SIG-M5 (cell line): Measurements from ENCODE around the gene FASTK.
A peak's percentile ranks its signal among the peaks of the same experiment; 100 is the strongest.
"Not testable (repeated sequence)": the region's sequence is repeated elsewhere in the genome, so short reads cannot be mapped to it uniquely, and the experiment has no call there.

Experiments used
- DNase-seq: peaks from one replicate; lab custom pipeline; 2025; lab: John Stamatoyannopoulos, UW

Gene FASTK

DNA sequence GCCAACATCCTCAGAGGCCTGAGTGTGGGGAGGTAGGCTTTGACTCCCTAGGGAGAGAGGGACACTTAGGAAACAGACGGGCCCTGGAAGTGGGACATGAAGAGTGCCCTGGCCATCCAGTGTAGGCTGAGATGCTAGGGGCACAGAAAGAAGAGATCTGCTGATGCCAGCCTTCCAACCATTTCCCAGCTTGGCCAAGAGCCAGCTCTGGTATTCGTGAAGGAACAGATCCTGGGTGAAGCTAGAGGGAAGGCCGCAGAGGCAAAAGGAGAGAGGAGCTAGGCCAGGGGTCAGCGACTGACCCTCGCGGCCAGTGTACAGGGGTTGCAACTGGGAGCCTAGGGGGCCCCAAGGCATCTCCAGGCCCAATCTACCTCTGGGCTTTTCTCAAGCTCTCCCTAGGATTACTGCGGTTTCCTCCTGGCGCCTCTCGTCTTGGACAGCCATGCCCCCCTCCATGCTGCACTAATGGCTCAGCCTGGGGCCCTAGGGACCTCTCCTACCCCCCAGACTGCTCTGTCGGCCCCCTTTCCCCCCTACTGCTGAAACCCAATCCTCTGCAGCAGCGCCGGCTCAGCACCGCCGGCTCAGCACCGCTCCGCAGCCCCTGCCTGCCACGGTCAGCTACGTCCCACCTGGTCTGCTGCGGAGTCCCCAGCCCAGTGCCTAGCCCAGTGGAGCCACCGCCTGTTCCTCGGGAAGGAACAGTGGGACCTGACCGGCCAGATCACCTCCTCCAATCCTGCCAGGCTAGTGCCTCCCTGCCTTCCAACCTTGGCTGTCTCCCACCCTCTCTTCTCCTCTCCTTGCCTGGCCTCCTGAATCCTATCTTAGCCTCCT, 32.4 kb downstream of the FASTK start, which contains the start of gene ASIC3:
TSS of gene ASIC3 (plus strand) at position 556 of the 840 bp plus-strand sequence. CDS start 355 bp downstream, outside the sequence.
- no peak for DNase-seq

DNA sequence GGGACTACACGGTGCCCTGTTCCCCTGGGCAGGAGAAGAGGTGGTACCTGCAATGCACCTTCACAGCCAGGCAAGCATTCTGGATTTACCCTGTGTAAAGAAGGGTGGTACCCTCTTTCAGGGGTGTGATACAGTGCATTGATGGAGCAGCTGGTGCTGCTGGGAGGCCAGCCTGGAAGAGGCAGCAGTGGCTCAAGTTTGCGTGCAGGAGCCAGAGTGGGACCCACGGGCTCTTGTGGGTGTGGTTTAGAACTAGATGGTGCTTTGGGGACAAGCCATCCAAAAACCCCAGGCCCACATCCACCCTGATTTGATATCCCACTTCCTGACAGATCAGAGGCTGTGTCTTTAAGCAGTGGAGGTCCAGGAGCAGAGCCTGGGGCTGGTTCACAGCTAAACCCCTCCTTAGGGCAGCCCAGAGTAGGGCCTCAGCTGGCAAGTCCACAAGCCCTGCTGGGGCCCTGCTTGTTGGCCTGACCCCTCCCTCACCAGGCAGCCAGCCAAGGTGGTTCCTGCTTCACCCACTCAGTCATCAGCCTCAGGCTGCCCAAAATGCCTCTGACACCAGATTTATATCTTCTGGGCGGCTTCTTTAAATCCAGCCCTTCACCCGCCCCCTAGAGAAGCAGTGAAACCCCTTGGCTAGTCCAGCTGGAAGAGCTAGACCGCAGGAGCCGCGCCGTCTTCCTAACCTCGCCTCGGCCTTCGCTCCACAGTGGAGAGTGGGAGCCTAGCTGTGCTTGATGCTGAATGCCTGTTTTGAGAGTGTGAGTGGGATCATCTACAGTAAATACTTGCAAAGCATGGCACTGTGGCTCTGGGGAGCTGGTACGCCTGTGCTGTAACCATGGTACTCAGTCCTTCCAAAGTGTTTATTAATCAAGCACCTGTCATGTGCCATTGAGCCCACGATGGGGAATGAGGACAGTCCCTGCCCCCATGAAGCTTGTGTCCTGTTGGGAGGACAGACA, 33.7 kb downstream of the FASTK start:
- no peak for DNase-seq

DNA sequence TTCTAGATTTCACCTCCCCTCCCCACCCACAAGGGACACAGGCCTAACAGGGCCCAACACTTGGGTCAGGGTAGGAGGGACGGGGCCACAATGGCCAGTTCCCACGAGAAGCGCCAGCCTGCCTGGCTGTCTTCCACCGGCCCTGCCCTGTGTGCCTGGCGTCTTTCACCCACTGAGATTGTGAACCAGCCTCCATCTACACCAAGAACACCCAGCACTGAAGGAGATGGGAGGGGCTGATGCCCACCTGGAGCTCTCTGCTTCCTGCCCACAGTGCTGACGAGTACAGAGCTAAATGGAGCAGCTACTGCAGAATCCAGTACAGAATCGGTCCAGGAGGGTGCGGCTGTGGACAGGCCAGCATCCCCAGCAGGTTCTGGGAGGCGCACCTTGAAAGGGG, 34.6 kb downstream of the FASTK start:
- no peak for DNase-seq

DNA sequence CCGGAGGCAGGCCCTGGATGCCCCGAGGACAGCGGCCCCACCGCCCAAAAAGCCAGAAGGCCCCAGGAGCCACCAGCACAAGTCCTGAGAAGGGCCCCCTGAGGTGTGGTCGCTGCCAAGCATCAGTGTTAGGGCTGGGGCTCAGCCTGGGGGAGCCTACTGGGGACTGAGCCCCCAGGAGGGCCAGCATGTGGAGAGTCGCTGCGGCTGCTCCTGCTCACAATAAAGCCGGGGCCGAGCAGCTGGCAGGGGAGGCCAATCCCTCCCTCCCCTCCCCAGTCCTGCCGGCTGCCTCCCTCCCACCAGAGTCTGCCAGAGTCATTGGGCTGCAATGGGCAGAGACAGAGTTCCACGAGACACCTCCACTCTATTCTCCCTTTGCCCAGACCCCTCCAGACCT, 35.3 kb downstream of the FASTK start:
- DNase-seq = no peak

DNA sequence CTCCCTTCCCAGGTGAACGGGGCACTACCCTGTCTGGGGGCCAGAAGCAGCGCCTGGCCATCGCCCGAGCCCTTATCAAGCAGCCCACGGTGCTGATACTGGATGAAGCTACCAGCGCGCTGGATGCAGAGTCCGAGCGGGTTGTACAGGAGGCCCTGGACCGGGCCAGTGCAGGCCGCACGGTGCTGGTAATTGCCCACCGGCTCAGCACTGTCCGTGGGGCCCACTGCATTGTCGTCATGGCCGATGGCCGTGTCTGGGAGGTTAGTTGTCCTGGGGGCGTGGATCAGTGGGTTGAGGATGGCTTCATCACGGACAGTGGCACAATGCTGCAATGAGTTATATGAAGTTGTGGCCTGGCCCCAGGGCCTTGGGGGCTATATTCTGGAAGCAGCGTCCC, 36.6 kb downstream of the FASTK start:
- no peak for DNase-seq

DNA sequence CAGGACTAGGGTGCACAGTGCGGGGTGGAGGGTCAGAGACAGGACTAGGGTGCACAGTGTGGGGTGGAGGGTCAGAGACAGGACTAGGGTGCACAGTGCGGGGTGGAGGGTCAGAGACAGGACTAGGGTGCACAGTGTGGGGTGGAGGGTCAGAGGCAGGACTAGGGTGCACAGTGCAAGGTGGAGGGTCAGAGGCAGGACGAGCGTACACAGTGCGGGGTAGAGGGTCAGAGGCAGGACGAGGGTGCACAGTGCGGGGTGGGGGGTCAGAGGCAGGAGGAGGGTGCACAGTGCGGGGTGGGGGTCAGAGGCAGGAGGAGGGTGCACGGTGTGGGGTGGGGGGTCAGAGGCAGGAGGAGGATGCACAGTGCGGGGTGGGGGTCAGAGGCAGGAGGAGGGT, 37.2 kb downstream of the FASTK start:
- DNase-seq = not testable (repeated sequence)

DNA sequence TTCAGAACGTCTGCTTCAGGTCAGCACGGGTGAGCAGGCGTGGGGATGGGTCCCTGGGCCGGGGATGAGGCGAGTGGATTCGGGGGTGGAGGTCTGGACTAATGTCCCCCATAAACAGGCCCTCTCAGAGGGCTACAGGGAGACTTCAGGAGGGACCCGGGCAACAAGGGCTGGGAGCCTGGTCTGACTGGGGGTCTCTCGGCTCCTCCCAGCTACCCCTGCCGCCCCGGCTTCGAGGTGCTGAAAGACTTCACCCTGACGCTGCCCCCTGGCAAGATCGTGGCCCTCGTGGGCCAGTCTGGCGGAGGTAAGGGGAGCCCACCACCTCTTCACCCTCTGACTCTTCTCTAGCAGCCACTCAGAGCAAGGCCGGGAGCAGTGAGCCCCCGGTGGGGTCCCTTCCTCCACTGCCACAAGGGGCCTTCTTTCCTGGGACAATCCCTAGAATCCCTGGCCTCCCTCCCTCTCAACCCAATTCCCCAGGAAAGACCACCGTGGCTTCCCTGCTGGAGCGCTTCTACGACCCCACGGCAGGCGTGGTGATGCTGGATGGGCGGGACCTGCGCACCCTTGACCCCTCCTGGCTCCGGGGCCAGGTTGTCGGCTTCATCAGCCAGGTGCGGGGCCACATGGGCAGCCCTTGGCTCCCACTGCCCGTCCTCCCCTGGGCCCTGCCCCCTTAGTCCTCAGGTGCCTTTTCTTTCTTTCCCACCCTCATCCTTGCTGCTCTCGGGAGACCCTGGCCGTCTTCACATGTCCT, 39.8 kb downstream of the FASTK start:
- DNase-seq = no peak

DNA sequence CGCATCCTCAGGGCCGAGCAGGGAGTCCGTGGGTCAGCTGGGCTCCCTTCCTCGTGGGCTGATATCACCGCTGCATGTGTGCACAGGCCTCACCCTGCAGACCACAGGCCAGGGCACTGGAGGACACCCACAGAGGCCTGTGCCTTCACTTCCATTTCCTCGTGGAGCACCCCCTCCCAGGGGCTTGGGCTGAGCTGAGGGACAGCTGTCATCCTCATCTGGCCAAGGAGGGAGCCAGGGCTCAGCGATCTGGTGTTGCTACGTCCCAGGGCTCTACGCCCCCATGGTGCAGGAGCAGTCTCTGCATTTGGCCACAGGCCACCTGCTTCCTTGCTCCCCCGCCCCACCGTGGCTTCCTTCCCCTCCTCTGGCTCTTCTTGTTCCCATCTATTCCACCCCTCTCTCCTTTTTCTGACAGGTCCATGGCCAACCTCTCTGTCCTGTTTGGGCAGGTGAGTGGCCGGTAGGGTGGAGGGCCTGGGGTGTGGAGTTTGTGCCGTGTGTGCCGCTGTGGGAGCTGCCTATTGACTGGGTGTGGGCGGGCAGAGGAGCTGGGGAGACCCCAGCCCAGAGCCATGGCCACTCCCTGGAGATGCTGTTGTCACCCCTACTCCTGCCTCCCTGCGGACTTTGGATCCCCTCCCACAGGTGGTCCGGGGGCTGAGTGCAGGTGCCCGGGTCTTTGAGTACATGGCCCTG, 40.6 kb downstream of the FASTK start:
- no peak for DNase-seq

DNA sequence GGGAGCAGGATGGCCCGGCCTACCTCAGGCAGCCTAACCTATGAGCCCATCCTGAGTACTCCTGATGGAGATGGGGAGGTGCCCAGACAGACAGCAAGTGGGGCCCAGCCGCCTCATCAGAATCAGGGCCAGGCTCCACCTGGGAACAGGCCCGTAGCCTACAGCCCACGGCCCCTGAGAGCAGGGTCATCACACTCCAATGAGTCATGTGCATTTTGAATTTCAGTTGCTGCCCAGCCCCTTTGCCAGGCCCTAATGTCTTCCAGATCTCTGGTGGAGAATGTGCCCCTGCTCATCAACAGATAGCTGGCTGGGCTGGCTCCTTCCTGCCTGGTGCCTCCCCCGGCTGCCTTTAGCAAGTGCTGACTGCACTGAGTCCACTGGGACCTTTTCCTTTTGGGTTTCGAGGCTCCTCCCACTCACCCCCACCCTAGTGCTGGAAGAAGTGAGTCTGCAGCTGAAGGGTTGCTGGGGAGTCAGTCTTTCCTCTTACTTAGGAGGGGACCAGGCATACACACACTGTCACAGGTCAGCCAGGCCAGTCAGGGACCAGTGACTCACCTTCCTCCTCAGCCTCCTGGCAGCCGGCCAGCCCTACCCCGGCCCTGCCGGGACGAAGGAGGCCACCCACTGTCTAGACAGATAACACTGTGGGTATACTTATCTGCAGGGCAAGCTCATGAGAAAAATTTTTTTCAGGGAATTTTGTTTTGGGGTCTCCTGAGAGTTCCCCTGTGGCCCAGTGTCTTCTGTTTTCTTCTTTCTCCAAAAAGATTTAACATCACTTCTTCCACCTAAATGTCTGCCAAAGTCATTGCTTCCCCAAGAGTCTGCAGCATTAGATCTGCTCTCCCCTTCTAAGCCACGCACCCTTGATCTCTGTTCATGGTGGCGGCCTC, 41.4 kb downstream of the FASTK start:
- no peak for DNase-seq

DNA sequence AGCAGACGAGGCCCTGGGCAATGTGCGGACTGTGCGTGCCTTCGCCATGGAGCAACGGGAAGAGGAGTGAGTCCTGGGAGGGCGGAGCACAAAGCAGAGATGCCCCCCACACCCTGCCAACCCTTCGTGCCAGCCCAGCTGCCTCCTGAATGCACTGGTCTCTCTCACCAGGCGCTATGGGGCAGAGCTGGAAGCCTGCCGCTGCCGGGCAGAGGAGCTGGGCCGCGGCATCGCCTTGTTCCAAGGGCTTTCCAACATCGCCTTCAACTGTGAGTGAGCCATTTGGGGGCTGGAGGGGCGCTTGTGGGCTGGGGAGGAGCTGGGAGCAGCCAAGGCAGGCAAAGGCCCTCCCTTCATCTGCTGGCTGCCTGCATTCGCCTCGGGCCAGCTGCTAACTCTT, 44.7 kb downstream of the FASTK start:
- DNase-seq = no peak

DNA sequence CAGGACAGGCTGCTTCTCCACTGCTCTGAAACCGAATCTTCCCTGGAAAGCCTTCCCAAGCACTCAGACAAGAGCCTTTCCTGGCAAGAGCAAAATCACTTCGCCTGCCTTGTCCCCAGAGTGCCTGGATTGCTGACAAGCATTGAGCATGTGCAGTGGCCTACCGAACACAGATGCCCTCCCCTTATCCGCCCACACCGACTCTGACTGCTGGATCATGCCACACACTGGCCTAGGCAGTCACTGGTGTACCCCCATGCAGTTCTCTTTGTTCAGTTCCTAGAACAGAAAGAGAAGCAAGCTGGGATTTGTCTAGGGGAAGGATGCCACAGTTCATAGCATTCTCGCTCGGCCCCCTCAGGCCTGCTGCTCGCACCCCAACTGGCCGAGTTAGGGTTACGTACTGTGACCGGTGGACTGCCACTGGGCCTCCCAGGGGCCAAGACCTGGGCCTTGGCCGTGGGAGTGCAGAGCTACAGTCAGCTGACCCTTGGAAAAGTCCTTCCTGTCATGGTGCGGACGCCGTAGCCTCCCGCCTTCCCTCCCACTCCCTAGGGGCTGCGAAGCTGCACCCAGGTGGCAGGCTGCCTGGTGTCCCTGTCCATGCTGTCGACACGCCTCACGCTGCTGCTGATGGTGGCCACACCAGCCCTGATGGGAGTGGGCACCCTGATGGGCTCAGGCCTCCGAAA, 45.4 kb downstream of the FASTK start:
- no peak for DNase-seq

DNA sequence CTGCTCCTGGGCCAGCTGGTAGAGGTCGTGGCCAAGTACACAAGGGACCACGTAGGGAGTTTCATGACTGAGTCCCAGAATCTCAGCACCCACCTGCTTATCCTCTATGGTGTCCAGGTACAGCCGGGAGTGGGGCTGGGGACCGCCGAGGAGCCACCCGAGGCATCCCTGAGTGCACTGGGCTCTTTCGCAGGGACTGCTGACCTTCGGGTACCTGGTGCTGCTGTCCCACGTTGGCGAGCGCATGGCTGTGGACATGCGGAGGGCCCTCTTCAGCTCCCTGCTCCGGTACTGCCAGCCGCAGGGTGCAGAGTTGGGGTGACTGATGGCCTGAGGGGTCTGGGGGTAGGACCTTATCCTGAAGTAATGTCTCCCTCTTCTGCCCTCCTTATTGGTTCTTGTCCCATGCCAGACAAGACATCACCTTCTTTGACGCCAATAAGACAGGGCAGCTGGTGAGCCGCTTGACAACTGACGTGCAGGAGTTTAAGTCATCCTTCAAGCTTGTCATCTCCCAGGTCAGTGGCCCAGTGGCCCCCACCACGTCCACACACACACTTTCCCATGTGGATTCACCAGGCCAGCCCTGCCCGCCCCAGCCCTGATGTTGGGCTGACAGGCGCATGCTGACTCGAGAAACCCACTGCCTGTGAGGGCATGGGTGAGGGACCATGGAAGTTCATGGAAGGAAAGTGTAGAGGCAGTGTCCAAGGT, 46.1 kb downstream of the FASTK start:
- no peak for DNase-seq

DNA sequence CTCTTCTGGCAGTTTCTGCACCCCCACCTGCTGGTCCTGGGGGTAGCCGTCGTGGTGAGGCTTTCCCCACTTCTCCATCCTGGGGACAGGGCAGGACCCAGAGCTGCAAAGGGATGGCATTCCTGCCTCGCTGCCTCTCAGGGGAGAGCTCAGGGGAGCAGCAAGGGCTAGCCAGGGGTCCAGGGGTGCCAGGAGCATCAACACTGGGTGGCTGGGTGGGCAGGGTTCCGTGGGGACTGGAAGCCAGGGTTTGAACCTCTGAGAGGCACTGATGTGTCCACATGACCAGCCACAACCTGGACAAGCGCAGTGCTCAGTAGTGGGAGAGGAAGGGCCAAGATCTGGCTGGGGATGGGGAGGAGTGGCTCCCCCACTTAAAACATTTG, 46.8 kb downstream of the FASTK start:
- no peak for DNase-seq

DNA sequence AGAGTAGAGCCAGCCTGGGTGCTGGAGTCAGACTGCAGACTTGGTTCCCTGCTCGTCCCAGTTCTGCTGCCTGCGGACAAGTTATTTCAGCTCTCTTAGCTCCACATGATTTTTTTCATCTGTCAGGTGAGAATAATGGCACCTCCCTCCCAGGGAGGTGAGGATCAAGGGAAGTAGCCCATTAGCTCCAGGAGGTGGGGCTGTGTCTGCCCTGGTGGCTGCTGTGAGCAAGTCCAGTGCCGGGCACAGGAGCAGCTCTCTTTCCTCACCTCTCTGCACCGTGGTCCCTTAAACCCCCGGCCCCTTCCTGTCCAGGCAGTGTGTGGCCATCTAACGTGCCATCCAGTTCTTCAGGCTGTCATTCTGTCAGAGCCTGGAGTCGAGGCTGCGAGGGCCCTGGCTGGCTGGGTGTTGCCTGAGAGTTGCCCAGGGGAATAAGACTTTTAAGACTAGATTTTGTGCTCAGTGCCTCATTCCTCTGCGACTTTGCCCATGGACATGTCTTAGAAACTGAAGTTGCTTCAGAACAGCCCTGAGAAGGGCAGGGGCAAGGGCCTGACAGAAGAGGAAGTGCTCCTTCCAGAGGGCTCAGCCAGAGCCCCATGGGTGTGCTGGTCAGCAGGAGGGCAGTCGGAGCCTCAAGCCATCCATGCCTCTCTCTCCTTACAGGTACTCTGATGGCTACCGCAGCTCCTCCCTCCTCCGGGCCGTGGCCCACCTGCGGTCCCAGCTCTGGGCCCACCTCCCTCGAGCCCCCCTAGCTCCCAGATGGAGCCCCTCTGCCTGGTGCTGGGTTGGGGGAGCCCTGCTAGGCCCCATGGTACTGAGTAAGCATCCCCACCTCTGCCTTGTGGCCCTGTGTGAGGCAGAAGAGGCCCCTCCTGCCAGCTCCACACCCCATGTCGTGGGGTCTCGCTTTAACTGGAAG, 47.4 kb downstream of the FASTK start:
- no peak for DNase-seq

DNA sequence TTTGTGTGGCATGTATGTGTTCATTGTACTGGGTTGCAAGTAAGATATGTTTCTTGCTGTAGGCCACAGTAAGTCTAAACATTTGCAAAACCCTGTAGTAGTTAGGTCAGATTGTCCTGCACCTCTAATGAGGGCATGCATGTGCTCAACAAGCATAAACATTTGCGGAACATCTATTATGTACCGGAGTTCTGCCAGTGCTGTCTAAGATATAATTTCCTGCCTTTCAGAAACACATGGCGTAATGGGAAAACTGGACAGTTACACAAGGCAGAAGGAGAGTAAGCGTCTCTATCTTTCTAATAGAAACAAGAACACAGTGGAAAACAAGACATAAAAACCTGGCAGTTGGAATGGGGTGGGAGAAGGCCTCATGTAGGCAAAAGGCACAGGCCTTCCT, 49.6 kb downstream of the FASTK start:
- no peak for DNase-seq

DNA sequence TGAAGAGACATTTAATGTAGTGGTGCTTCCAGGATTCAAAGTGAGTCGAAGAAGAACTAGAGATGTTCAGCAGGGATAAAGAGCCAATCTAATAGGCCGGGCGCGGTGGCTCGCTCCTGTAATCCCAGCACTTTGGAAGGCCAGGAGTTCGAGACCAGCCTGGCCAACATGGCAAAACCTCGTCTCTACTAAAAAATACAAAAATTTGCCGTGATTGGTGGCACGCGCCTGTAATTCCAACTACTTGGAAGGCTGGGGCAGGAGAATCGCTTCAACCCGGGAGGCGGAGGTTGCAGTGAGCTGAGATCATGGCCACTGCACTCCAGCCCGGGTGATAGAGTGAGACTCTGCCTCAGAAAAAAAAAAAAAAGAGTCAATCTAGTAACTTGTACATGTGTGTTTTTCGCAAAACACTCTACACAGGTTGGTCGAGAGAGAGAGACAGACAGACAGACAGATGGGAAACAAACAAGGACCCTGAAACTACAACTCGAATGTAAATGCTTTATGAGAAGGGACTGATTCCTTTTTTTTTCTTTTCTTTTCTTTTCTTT, 51.6 kb downstream of the FASTK start:
- DNase-seq = no peak

DNA sequence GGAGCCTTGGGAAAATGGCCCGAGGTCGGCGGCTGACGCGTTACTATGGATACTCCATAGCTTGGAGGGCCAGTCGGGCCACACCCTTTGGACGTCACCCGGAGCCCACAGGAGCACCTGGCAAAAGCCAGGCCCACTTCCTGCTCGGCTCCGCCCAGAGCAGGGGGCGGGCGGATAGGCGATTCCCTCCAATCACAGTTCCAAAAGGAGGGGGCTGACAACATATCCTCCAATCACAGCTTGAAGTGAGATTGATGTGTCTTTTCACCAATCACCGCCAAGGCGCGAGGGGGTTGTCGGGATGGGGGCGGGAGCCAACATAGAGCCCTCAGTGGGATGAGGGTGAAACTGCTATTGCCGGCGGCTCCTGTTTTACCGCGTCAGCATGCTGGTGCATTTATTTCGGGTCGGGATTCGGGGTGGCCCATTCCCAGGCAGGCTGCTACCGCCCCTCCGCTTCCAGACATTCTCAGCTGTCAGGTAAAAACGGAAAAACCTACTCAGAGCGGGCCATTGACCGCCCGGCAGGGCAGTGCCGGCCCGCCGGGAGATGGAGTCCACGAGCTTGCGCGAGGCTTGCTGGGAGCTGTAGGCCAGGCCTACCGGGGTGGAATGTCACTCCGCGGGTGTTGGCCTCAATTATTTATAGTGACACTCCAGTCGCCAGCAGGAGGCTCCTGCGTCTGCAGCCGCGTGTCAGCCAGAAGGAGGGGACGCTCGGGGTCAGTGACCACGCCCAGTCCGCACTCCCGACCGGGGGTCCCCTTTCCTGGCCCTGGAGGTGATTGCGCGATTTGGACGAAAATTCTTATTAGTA, 52.3 kb downstream of the FASTK start, which contains the start of gene ABCB8:
TSS of gene ABCB8 (plus strand) at position 320 of the 817 bp plus-strand sequence. CDS start at position 386, 66 bp downstream.
- peak; percentile 76 for DNase-seq
